Gastrocnemius medialis (tissue), 4 donors: ENCODE measurements around the gene FBXO7.

Experiments used
- CTCF ChIP-seq, 5 experiments: fragments of 450-650 bp in 3 of 5; fragments of 200-600 bp in 2 of 5; sonication (generic) in 2 of 5; IDR thresholded peaks in 4 of 5; conservative IDR thresholded peaks in 1 of 5; 1 replicate in 4 of 5; 2 replicates in 1 of 5; pipeline ENCODE4 v1.5.1; 2016 to 2019; ENCODE audit warnings: antibody characterized with exemption in 5 of 5, mild to moderate bottlenecking in 3 of 5, moderate library complexity in 3 of 5
- POLR2A ChIP-seq, 2 donors: fragments of 450-650 bp; IDR thresholded peaks; one replicate each; pipeline ENCODE4 v1.6.1; 2017; ENCODE audit warnings: antibody characterized with exemption in 2 of 2, mild to moderate bottlenecking in 2 of 2, moderate library complexity in 2 of 2

- TF ChIP-seq POLR2A (IDR thresholded peaks at IDR 0.05) = no peak
- TF ChIP-seq CTCF (IDR thresholded peaks at IDR 0.05 in 4 of 5, conservative IDR thresholded peaks at IDR 0.05 in 1 of 5) = no peak
These were observed 72.3 kb downstream of the FBXO7 start for GRCh38 chr22:32546935-32547334.
